DOHH2 (cell line): ENCODE data around the gene PDE11A.

ENCODE experiments used
- CTCF ChIP-seq: fragments of 200-600 bp; sonication (generic); IDR thresholded peaks from one replicate; pipeline ENCODE4 v1.5.1; 2014; ENCODE audit warnings: antibody characterized with exemption, mild to moderate bottlenecking, low read depth, low read length; ENCODE audit not compliant: poor library complexity, severe bottlenecking
- EZH2phosphoT487 ChIP-seq: fragments of 200-600 bp; sonication (generic); IDR thresholded peaks from 2 replicates; pipeline ENCODE4 v1.6.1; 2017; ENCODE audit warnings: borderline replicate concordance, mild to moderate bottlenecking, antibody characterized with exemption, low read length, moderate library complexity, mixed read lengths

GRCh38 chr2:178105566-178105965 is 33.0 kb upstream of the PDE11A start:
- no peak for TF ChIP-seq CTCF
- no peak for TF ChIP-seq EZH2phosphoT487
